ENCODE data around the gene SPDYE6.

GRCh38 chr7:102403563-102403962 is 47.3 kb upstream of the SPDYE6 start:
- TF ChIP-seq TCF12 (IDR thresholded peaks at IDR 0.05) (no peak), CTCF (IDR thresholded peaks at IDR 0.05) (no peak), FOXM1 (IDR thresholded peaks at IDR 0.05; ENCODE audit: low read depth) (no peak), REST (IDR thresholded peaks at IDR 0.05; ENCODE audit: low read depth, low read length) (no peak), EP300 (IDR thresholded peaks at IDR 0.05; ENCODE audit: borderline replicate concordance in 1 of 2, low read depth in 1 of 2, low read length in 1 of 2) (no peak), RAD21 (IDR thresholded peaks at IDR 0.05; ENCODE audit: low read length) (no peak), MXI1 (IDR thresholded peaks at IDR 0.05; ENCODE audit: low read depth, low read length) (no peak), GABPA (IDR thresholded peaks at IDR 0.05; ENCODE audit: low read depth) (no peak), JUND (IDR thresholded peaks at IDR 0.05) (no peak)
- TF ChIP-seq, protein P1, sequence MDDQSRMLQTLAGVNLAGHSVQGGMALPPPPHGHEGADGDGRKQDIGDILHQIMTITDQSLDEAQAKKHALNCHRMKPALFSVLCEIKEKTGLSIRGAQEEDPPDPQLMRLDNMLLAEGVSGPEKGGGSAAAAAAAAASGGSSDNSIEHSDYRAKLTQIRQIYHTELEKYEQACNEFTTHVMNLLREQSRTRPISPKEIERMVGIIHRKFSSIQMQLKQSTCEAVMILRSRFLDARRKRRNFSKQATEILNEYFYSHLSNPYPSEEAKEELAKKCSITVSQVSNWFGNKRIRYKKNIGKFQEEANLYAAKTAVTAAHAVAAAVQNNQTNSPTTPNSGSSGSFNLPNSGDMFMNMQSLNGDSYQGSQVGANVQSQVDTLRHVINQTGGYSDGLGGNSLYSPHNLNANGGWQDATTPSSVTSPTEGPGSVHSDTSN (IDR thresholded peaks at IDR 0.05): no peak

All from SK-N-SH (cell line).